Ishikawa (cell line): ENCODE measurements around the gene HEY2.

Experiments
- CEBPB ChIP-seq: IDR thresholded peaks from 2 replicates; pipeline ENCODE4 v1.6.1; 2012
- CREB1 ChIP-seq: IDR thresholded peaks from 2 replicates; pipeline ENCODE4 v1.6.1; 2012; ENCODE audit warnings: low read depth
- EGR1 ChIP-seq: IDR thresholded peaks from 2 replicates; pipeline ENCODE4 v1.6.1; 2012
- EP300 ChIP-seq: IDR thresholded peaks from 2 replicates; pipeline ENCODE4 v1.6.1; 2012; ENCODE audit warnings: borderline replicate concordance
- FOXM1 ChIP-seq: IDR thresholded peaks from 2 replicates; pipeline ENCODE4 v1.6.1; 2012; ENCODE audit warnings: low read depth, borderline replicate concordance
- MAX ChIP-seq: IDR thresholded peaks from 2 replicates; pipeline ENCODE4 v1.6.1; 2012
- NFIC ChIP-seq: IDR thresholded peaks from 2 replicates; pipeline ENCODE4 v1.6.1; 2012
- RAD21 ChIP-seq: IDR thresholded peaks from 2 replicates; pipeline ENCODE4 v1.6.1; 2012; ENCODE audit warnings: low read depth
- TAF1 ChIP-seq: IDR thresholded peaks from 2 replicates; pipeline ENCODE4 v1.6.1; 2012; ENCODE audit warnings: low read depth, mild to moderate bottlenecking
- TCF12 ChIP-seq: IDR thresholded peaks from 2 replicates; pipeline ENCODE4 v1.6.1; 2012; ENCODE audit warnings: low read depth
- TEAD4 ChIP-seq: IDR thresholded peaks from 2 replicates; pipeline ENCODE4 v1.6.1; 2012
- USF1 ChIP-seq: IDR thresholded peaks from 2 replicates; pipeline ENCODE4 v1.6.1; 2012
- YY1 ChIP-seq: IDR thresholded peaks from 2 replicates; pipeline ENCODE4 v1.6.1; 2012; ENCODE audit warnings: low read depth
- ZBTB7A ChIP-seq: IDR thresholded peaks from 2 replicates; pipeline ENCODE4 v1.6.1; 2012; ENCODE audit warnings: low read depth
- TF ChIP-seq, protein P1 (sequence below): IDR thresholded peaks from 2 replicates; pipeline ENCODE4 v1.6.1; 2012; ENCODE audit warnings: low read depth, mild to moderate bottlenecking

The HEY2 gene

DNA sequence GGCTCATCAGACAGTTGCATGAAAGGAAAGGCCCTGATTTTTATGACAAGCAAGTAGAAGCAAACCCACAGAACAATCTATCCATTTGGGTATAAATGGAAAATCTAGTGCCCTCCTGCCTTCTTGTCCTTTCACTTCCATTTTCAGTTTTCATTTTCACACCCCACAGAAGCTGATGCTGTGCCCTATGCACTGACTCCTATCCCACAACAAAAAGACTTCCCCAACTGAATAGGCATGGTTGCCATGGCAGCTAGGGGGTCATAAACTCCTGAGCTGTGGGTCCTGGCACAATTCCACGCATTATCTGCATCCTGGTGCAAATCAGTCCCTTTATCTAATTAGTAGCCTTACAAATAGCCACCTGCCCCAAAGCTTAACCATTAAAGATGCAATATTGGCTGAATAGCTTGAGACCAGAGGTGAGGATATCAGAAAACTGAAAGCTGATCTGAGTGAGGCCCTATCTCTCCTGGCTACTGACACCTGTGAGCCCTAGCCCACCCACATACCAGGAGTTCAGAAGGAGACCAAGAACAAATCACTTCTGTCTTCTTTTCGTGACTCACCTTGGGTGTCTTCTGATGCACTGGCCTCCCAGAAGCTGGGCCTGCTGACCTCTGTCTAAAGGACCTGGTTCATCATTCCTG is 34.9 kb upstream of the HEY2 start:
- no peak for TF ChIP-seq TCF12

DNA sequence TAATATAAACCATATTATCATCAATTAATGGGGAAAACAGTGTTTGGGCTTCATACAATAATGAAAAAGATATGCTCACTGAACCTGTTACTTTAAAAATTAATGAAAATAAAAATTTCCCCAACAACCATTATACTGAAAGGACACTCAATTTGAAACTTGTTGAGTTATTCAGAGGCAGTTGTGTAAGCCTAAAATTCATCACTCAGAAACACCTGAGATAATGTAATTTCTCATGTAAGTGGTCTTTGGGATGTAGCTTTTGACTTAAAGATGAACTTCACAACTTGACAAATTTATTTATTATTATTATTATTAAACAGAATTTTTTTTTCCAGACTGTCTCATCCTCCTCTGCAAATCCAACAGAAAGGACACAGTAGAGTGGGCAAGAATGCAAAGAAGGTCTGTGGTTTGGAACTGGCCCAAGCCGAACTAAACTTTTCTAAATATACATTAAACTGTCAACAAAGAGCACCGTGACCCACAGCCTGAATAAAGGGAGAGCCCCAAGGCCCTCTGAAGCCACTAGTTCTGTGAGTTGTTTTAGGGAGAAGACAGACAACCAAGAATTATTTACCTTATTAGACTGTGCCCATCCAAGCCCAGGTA is 32.2 kb upstream of the HEY2 start:
- peak; percentile 76 for TF ChIP-seq NFIC
- peak; percentile 74 for TF ChIP-seq TEAD4
- TF ChIP-seq ZBTB7A, result no peak
- TF ChIP-seq EP300, result peak; percentile 21; the same call in 1 of the 2 replicates
- TF ChIP-seq USF1, result no peak
- TF ChIP-seq TCF12, result peak; percentile 12; the same call in 1 of the 2 replicates

- no peak for TF ChIP-seq TAF1
- TF ChIP-seq EP300, result no peak
- no peak for TF ChIP-seq FOXM1
- TF ChIP-seq MAX, result no peak
- no peak for TF ChIP-seq CEBPB
- no peak for TF ChIP-seq YY1
- TF ChIP-seq CREB1, result no peak
- no peak for TF ChIP-seq TCF12
- no peak for TF ChIP-seq NFIC
- TF ChIP-seq RAD21, result no peak
- no peak for TF ChIP-seq TEAD4
- TF ChIP-seq USF1, result no peak
- TF ChIP-seq ZBTB7A, result no peak
- no peak for TF ChIP-seq EGR1
Observed at GRCh38 chr6:125718109-125718508, 31.3 kb upstream of the HEY2 start.

- no peak for TF ChIP-seq TAF1
- TF ChIP-seq CREB1, result no peak
- no peak for TF ChIP-seq EP300
- TF ChIP-seq CEBPB, result no peak
- no peak for TF ChIP-seq RAD21
- no peak for TF ChIP-seq USF1
- TF ChIP-seq FOXM1, result no peak
- no peak for TF ChIP-seq NFIC
- no peak for TF ChIP-seq TCF12
- no peak for TF ChIP-seq EGR1
- no peak for TF ChIP-seq MAX
Observed at GRCh38 chr6:125722886-125723285, 26.5 kb upstream of the HEY2 start.

DNA sequence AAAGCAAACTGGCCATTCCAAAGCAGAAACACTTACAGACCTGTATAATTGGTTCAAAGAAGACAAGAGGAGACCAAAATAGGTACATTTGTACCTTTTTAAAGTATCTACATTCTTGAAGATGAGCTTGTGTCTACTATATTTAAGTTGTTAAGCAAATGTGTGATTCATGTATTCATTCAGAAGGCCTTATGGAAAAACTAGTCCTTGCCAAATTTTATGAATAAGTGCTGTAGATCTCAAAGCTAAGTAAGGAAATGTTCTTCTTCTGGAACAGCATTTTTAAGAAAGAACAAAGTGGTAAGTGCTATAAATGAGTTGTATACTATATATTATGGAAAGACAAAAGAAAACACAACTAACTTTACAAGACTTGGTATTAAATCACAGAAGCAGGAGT is 22.2 kb upstream of the HEY2 start:
- TF ChIP-seq CREB1 (no peak), CEBPB (no peak), FOXM1 (no peak), TEAD4 (no peak), USF1 (no peak), ZBTB7A (no peak), MAX (no peak)

DNA sequence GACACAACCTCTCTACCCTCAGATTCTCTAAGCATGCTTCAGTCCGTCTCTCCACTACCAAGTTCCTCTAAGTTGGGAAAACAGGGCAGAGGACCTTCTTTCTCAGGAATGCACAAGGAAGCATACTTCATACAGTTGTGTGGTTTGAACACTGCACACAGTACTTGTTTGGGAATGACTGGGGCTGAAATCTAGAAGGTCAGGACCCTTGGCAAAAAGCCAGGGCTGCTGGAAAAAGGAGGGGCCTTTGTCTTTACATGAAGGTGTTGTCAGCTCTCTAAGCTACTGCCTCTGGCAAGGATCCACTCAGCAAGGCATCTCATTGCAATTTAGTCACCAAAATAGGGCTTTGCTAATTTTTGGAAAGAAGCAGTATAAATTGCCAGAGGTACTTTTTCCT is 20.7 kb upstream of the HEY2 start:
- peak; percentile 20; the same call in 1 of the 2 replicates for TF ChIP-seq NFIC
- TF ChIP-seq, protein P1, sequence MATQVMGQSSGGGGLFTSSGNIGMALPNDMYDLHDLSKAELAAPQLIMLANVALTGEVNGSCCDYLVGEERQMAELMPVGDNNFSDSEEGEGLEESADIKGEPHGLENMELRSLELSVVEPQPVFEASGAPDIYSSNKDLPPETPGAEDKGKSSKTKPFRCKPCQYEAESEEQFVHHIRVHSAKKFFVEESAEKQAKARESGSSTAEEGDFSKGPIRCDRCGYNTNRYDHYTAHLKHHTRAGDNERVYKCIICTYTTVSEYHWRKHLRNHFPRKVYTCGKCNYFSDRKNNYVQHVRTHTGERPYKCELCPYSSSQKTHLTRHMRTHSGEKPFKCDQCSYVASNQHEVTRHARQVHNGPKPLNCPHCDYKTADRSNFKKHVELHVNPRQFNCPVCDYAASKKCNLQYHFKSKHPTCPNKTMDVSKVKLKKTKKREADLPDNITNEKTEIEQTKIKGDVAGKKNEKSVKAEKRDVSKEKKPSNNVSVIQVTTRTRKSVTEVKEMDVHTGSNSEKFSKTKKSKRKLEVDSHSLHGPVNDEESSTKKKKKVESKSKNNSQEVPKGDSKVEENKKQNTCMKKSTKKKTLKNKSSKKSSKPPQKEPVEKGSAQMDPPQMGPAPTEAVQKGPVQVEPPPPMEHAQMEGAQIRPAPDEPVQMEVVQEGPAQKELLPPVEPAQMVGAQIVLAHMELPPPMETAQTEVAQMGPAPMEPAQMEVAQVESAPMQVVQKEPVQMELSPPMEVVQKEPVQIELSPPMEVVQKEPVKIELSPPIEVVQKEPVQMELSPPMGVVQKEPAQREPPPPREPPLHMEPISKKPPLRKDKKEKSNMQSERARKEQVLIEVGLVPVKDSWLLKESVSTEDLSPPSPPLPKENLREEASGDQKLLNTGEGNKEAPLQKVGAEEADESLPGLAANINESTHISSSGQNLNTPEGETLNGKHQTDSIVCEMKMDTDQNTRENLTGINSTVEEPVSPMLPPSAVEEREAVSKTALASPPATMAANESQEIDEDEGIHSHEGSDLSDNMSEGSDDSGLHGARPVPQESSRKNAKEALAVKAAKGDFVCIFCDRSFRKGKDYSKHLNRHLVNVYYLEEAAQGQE, result no peak

DNA sequence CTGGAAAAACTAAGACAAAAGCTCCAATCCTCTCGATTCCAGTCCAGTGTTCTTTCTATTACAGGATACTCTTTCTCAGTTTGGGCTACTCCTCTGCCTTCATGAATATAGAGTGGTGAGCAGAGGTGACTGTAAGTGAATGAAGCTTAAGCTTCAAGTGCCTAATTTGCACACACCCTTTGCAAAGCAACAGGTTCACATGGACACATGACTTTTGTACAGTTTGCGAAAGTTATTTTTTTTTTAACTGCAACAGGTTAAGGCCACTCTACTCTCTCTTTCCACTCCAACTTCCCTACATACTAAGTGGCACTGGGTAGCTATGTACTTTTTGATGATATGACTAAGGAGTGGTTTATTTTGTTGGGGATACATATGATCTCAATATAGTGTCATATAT is 19.4 kb upstream of the HEY2 start:
- TF ChIP-seq EGR1 (no peak), USF1 (no peak), NFIC (no peak), CREB1 (no peak), TEAD4 (no peak), RAD21 (no peak), YY1 (no peak)
